T-helper 17 cell (primary cell): Measurements from ENCODE around the gene ITGA11. TPM values are rescaled to one million over a fixed set of nuclear protein-coding genes. Genes with fewer than 3 reads are reported as not detected.

ENCODE experiments used
- ATAC-seq: fragments of 150-1000 bp; cut with Tn5 transposase; 2 replicates; pipeline ENCODE4 v1.10.0; 2021; ENCODE audit warnings: mild to moderate bottlenecking, moderate library complexity
- DNase-seq, 3 donors: peaks; one replicate each; pipeline versions ENCODE4 v3.0.0 to v3.0.0-alpha.2; 2020 to 2021
- H3K9me3 ChIP-seq: one replicate; pipeline ENCODE4 v1.7.0; 2013; ENCODE audit warnings: low read length, mild to moderate bottlenecking; ENCODE audit not compliant: control insufficient read depth, poor library complexity, severe bottlenecking
- H3K27ac Mint-ChIP-seq: one replicate; pipeline ENCODE4 v1.8.0; 2022; ENCODE audit warnings: mild to moderate bottlenecking, moderate library complexity, mixed read lengths
- H3K27me3 Mint-ChIP-seq: one replicate; pipeline ENCODE4 v1.8.0; 2022; ENCODE audit warnings: mixed read lengths
- H3K36me3 Mint-ChIP-seq: one replicate; pipeline ENCODE4 v1.8.0; 2022; ENCODE audit warnings: low read depth, mixed read lengths
- H3K4me1 Mint-ChIP-seq: one replicate; pipeline ENCODE4 v1.8.0; 2022; ENCODE audit warnings: mild to moderate bottlenecking, mixed read lengths
- H3K4me3 Mint-ChIP-seq: one replicate; pipeline ENCODE4 v1.8.0; 2022; ENCODE audit warnings: mild to moderate bottlenecking, moderate library complexity, mixed read lengths
- total RNA-seq, 4 donors: library from RNA in 2 of 4; stranded (reverse) in 2 of 4; gene quantifications; one replicate each; pipeline ENCODE4 v1.2.3 and lab custom pipeline; 2022 to 2026

The ITGA11 gene
- total RNA-seq, 2 donors from 2014 or later = 0.17 TPM; not detected in 1

- Mint-ChIP-seq H3K4me3 (peak overlapping the region; percentile 99), H3K27ac (peak overlapping the region; percentile 99), H3K4me1 (peaks cover 51% of the 10 kb centered on the region), H3K36me3 (peaks cover 8% of the 10 kb centered on the region), H3K27me3 (no peaks in the 10 kb centered on the region)
- H3K9me3 ChIP-seq = no peaks in the 10 kb centered on the region
- ATAC-seq (no peak), DNase-seq (no peak)
These were observed 151.9 kb downstream of the ITGA11 start for GRCh38 chr15:68279779-68280753.

- DNase-seq (no peak), ATAC-seq (peak; percentile 26)
- Mint-ChIP-seq H3K4me3 (peak overlapping the region; percentile 99), H3K27me3 (no peaks in the 10 kb centered on the region), H3K27ac (peak overlapping the region; percentile 99), H3K36me3 (peaks cover 4% of the 10 kb centered on the region), H3K4me1 (peaks cover 45% of the 10 kb centered on the region)
- H3K9me3 ChIP-seq = no peaks in the 10 kb centered on the region
These were observed 153.2 kb downstream of the ITGA11 start for GRCh38 chr15:68278595-68279405.

DNA sequence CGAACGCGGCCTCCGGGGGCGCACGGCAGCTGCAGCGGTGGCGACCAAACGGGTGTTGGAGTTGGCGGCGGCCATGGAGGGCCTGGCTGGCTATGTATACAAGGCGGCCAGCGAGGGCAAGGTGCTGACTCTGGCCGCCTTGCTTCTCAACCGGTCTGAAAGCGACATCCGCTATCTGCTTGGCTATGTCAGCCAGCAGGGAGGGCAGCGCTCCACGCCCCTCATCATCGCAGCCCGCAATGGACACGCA lies 153.7 kb downstream of the ITGA11 start:
- Mint-ChIP-seq H3K4me1 (peaks cover 45% of the 10 kb centered on the region), H3K27me3 (no peaks in the 10 kb centered on the region), H3K36me3 (peaks cover 4% of the 10 kb centered on the region), H3K27ac (peak overlapping the region; percentile 99), H3K4me3 (peak overlapping the region; percentile 99)
- DNase-seq = no peak
- no peak for ATAC-seq
- no peaks in the 10 kb centered on the region for H3K9me3 ChIP-seq

DNA sequence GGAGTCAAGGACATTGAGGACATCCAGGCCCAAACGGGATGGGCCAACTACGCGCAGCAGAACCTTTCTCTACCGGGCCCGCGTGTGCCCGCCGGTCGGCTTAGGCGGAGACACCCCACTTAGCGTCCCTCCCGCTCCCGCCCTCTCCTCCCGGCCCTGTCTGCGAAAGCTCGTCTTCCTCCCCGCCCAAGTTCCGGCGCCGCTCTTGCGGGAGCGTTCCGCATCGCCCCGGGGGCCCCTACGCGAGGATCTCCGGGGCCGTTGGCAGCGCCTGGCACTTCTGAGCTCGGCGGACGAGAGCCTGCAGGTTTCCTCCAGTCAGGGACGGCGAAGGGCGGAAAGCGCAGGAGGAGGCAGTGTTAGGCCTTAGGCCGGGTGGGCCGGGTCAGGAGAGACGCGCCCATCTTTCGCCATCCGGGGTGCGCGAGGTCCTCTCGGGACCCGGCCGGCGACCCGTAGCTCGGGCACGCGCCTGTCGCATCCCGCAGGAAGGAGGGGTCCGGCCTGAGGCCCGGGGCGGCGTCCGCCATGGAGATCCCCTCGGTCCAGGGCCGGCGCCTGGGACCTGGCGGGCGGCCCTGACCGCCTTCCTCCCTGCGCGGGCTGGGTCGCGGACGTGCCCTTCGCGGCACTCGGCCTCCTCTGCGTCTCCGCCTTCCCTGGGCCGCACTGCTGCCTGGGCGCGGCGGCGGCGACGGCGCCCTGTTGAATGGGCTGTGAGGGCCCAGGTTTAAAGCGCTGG lies 154.2 kb downstream of the ITGA11 start, which contains the start of gene FEM1B:
Gene FEM1B (plus strand): TSS at position 143 of the 742 bp plus-strand sequence. CDS start 673 bp downstream, outside the sequence.
- Mint-ChIP-seq H3K27me3 (no peaks in the 10 kb centered on the region), H3K27ac (peak within 1 kb of the TSS; percentile 99), H3K4me3 (peak within 1 kb of the TSS; percentile 99), H3K36me3 (peaks cover 4% of the 10 kb centered on the region), H3K4me1 (peaks cover 45% of the 10 kb centered on the region)
- H3K9me3 ChIP-seq = no peaks in the 10 kb centered on the region
- peak; percentile 80 to 84 (median 80) for DNase-seq
- peak; percentile 80 for ATAC-seq

- H3K4me3 Mint-ChIP-seq = peak overlapping the region; percentile 99
- peak in 1 of 3 donors; percentile 12 for DNase-seq
- peak overlapping the region; percentile 99 for H3K27ac Mint-ChIP-seq
- peaks cover 4% of the 10 kb centered on the region for H3K36me3 Mint-ChIP-seq
- no peaks in the 10 kb centered on the region for H3K27me3 Mint-ChIP-seq
- H3K9me3 ChIP-seq = no peaks in the 10 kb centered on the region
- H3K4me1 Mint-ChIP-seq = peaks cover 45% of the 10 kb centered on the region
- peak; percentile 6 for ATAC-seq
These were observed 154.8 kb downstream of the ITGA11 start for GRCh38 chr15:68277131-68277602.

- peak overlapping the region; percentile 99 for H3K4me3 Mint-ChIP-seq
- peaks cover 40% of the 10 kb centered on the region for H3K4me1 Mint-ChIP-seq
- no peak for DNase-seq
- H3K27me3 Mint-ChIP-seq = no peaks in the 10 kb centered on the region
- no peaks in the 10 kb centered on the region for H3K9me3 ChIP-seq
- H3K36me3 Mint-ChIP-seq = peaks cover 4% of the 10 kb centered on the region
- H3K27ac Mint-ChIP-seq = peak overlapping the region; percentile 99
- ATAC-seq = no peak
These were observed 155.3 kb downstream of the ITGA11 start for GRCh38 chr15:68276668-68277067.

- H3K9me3 ChIP-seq = no peaks in the 10 kb centered on the region
- peaks cover 2% of the 10 kb centered on the region for H3K36me3 Mint-ChIP-seq
- H3K27ac Mint-ChIP-seq = no peak overlapping the region
- no peak overlapping the region for H3K4me3 Mint-ChIP-seq
- no peak for ATAC-seq
- DNase-seq = no peak
- H3K27me3 Mint-ChIP-seq = no peaks in the 10 kb centered on the region
- peaks cover 28% of the 10 kb centered on the region for H3K4me1 Mint-ChIP-seq
These were observed 156.7 kb downstream of the ITGA11 start for GRCh38 chr15:68275165-68275746.

- Mint-ChIP-seq H3K36me3 (no peaks in the 10 kb centered on the region), H3K4me3 (no peak overlapping the region), H3K27ac (no peak overlapping the region), H3K27me3 (no peaks in the 10 kb centered on the region), H3K4me1 (peaks cover 20% of the 10 kb centered on the region)
- ATAC-seq (no peak), DNase-seq (no peak)
- no peaks in the 10 kb centered on the region for H3K9me3 ChIP-seq
These were observed 157.6 kb downstream of the ITGA11 start for GRCh38 chr15:68274201-68274848.

DNA sequence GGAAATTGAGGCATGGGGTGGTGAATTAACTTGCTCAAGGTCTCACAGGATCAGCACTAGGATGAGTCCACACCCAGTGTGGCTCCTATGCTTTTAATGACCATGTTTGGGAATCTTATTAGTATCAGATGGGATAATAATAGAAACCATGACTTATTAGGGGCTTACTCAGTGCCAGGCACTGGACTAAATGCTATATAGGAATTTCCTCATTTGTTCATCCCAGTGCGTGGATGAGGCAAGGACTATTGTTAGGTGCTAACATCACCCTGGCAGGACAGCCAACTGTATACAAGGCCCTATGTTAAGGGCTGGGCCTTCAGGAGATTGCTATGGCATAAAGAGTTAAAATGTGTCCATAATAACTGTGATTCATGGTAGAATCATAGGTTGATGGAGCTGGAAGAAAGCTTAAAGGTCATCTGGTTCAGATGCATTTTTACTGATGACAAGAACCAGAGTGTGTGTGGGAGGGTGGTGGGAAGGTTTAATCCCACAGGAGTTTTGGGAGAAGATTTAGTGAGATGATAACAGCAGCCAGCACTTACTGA lies 159.2 kb downstream of the ITGA11 start:
- Mint-ChIP-seq H3K27ac (no peak overlapping the region), H3K4me1 (peaks cover 10% of the 10 kb centered on the region), H3K4me3 (no peak overlapping the region), H3K27me3 (peaks cover 7% of the 10 kb centered on the region), H3K36me3 (no peaks in the 10 kb centered on the region)
- no peak for ATAC-seq
- H3K9me3 ChIP-seq = no peaks in the 10 kb centered on the region
- DNase-seq = no peak

GRCh38 chr15:68271854-68272471 lies 160.0 kb downstream of the ITGA11 start:
- H3K27ac Mint-ChIP-seq = no peak overlapping the region
- DNase-seq = no peak
- peaks cover 11% of the 10 kb centered on the region for H3K27me3 Mint-ChIP-seq
- no peak for ATAC-seq
- H3K4me1 Mint-ChIP-seq = peaks cover 8% of the 10 kb centered on the region
- no peak overlapping the region for H3K4me3 Mint-ChIP-seq
- no peaks in the 10 kb centered on the region for H3K36me3 Mint-ChIP-seq
- no peaks in the 10 kb centered on the region for H3K9me3 ChIP-seq

DNA sequence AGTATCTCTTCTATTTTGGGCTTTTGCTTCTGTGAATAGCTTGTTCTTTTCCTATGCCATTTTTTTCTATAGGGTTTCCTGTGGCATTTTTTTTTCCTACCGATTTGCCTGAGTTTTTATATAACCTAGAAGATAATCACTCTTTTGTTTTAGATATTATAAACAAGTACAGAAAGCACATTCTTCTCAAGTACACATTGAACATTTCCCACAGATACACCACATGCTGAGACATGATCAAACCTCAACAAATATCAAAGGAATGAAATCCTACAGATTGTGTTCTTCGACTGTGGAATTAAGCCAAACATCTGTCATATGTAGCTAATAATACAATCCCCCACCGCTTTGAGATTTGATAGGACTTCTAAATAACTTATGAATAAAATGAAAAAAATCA lies 163.6 kb downstream of the ITGA11 start:
- no peaks in the 10 kb centered on the region for H3K9me3 ChIP-seq
- DNase-seq (no peak), ATAC-seq (no peak)
- Mint-ChIP-seq H3K36me3 (no peaks in the 10 kb centered on the region), H3K27ac (no peak overlapping the region), H3K4me1 (no peaks in the 10 kb centered on the region), H3K27me3 (peaks cover 28% of the 10 kb centered on the region), H3K4me3 (no peak overlapping the region)
